Erythroblast (primary cell): ENCODE measurements around the gene DIPK1C.

Source experiments
- GATA1 ChIP-seq: IDR thresholded peaks from 2 replicates; pipeline ENCODE4 v1.6.1; 2011; ENCODE audit warnings: low read depth, mild to moderate bottlenecking, control low read depth, low read length, moderate library complexity
- POLR2A ChIP-seq: IDR thresholded peaks from 2 replicates; pipeline ENCODE4 v1.6.1; 2011; ENCODE audit warnings: mild to moderate bottlenecking, low read length

- TF ChIP-seq POLR2A: no peak
- no peak for TF ChIP-seq GATA1
Observed at GRCh38 chr18:74476140-74476539, 19.0 kb upstream of the DIPK1C start.
